ENCODE results near the gene CYP4F3. TPM values are rescaled to one million over a fixed set of nuclear protein-coding genes. Genes with fewer than 3 reads are reported as not detected.

The CYP4F3 gene
- total RNA-seq, 1 donor from 2014 or later = 1.3 TPM

Other genes starting within 250 kb of the CYP4F3 start
- 63.8 TPM for gene AKAP8L, start 221.9 kb upstream of the CYP4F3 start, total RNA-seq
- gene WIZ, start 190.9 kb upstream of the CYP4F3 start, total RNA-seq = 37.6 TPM
- gene RASAL3, start 176.4 kb upstream of the CYP4F3 start, total RNA-seq = 4.1 TPM
- not detected for gene PGLYRP2, start 161.4 kb upstream of the CYP4F3 start, total RNA-seq
- not detected for gene CYP4F22, start 132.4 kb upstream of the CYP4F3 start, total RNA-seq
- not detected for gene CYP4F8, start 25.7 kb upstream of the CYP4F3 start, total RNA-seq
- 7.5 TPM for gene CYP4F12, start 32.2 kb downstream of the CYP4F3 start, total RNA-seq
- gene OR10H2, start 87.1 kb downstream of the CYP4F3 start, total RNA-seq = not detected
- not detected for gene OR10H3, start 97.1 kb downstream of the CYP4F3 start, total RNA-seq
- gene OR10H5, start 146.8 kb downstream of the CYP4F3 start, total RNA-seq = not detected
- not detected for gene OR10H1, start 174.8 kb downstream of the CYP4F3 start, total RNA-seq